AG20443 (cell line): ENCODE measurements around the gene CLASP1.
"Not testable (repeated sequence)": the region's sequence is repeated elsewhere in the genome, so short reads cannot be mapped to it uniquely, and the experiment has no call there.

Experiments
- DNase-seq: peaks from one replicate; pipeline ENCODE4 v3.0.0; 2012; ENCODE audit warnings: low spot score, mixed read lengths

Gene CLASP1

GRCh38 chr2:121649149-121649595 lies at the start of gene CLASP1:
Gene CLASP1, minus strand, starts transcription at chr2:121649462. Its CDS starts 43,567 bp downstream, at chr2:121605895.
- DNase-seq, result no peak

GRCh38 chr2:121698318-121698930 lies 49.2 kb upstream of the CLASP1 start:
- DNase-seq, result no peak

- DNase-seq, result no peak
Observed at GRCh38 chr2:121697108-121697631, 47.9 kb upstream of the CLASP1 start.

DNA sequence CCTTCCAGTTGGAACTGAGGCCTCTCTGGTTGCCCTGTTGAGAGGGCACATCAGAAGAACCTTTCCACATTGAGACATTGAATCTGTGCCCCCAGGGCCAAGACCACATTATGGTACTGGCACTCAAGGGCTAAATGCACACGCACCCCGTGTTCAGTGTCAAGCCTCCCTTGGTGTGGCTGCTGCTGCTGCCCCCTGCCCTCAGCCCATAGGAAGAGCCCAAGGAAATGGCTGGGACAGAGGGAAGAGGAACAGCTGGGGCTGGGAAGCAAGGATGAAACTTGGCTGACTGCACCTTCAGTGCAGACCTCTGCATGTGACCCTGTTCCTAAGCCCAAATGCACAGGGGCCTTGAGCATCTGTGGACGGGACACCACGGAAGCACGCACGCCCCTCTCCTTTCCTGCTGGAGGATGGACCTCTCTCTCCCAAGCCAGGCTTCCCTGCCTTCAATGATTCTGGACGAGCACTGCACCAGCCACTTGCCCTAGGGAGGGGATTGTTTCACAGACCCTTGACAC lies 47.2 kb upstream of the CLASP1 start:
- DNase-seq, result no peak

GRCh38 chr2:121695171-121695451 lies 45.8 kb upstream of the CLASP1 start:
- no peak for DNase-seq

DNA sequence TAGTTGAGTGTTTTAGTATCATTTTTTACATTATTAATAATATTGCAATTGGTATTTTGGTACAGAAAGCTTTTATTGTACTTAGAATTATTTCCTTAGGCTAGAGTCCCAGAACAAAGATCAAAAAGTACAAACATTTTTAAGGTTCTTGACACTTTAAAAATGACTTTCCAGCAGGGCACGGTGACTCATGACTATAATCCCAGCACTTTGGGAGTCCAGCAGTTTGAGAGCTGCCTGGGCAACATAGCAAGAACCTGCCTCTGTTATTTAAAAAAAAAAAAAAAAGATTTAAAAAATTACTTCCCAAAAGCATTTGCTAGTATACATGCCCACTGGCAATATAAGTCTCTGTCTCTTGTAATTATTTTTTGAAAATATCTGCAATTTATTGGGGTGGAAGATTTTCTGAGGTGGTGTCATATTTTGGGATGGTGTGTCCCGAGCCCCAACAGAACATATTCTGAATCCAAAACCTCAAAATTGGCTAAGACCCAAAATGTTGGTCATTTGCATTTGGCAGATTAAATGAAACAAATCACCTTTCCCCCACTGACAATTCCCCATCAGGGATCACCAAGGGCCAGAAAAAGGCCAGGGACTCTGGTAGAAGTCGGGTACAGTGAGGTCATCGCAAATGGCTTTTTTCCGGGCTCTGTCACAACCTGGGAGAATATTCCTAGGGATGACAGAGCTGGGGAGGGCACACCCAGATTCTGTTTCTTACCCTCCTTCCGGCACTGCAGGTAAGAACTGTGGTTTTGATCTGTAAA lies 45.3 kb upstream of the CLASP1 start:
- no peak for DNase-seq

- not testable (repeated sequence) for DNase-seq
Observed at GRCh38 chr2:121690572-121690971, 41.3 kb upstream of the CLASP1 start.

GRCh38 chr2:121690095-121690494 lies 40.8 kb upstream of the CLASP1 start:
- no peak for DNase-seq

- DNase-seq, result peak; percentile 71
Observed at GRCh38 chr2:121689356-121689755, 40.1 kb upstream of the CLASP1 start.

GRCh38 chr2:121688820-121689219 lies 39.6 kb upstream of the CLASP1 start:
- DNase-seq, result no peak

DNA sequence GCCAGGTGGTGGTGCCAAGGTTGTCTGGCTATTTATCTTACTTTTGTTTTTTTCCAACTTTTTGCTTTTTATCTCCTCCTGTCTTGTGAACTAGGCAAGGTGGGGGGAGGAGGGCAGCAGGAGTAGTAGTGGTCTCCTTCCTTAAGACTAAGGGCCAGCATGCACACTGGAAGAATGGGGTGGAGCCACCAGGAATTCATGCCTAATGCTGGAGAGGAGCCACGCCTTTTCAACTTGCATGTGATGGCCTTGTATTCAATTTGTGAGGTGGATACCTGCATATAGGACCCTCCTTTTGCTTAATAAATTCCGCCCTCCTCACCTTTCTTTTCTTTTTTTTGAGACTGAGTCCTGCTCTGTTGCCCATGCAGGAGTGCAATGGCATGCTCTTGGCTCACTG lies 37.6 kb upstream of the CLASP1 start:
- DNase-seq, result no peak

DNA sequence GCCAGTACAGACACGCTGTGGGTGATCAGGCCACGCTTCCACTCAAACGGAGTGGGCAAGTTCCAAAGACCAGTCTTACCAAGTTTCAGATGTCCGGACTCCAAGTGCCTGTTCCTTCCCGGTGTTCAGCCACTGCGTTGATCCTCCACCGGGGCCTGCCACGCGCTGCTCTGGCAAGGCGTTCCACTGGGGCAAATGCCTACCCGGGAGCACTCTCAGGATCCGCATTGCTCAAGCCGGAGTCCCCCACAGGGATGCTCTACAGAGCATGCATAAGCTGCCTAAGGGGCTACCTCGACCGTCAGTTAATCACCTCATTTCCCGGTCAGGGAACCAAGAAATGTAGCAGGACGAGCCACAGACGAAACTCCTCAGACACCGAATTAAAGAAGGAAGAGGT lies 37.0 kb upstream of the CLASP1 start:
- DNase-seq, result no peak

- no peak for DNase-seq
Observed at GRCh38 chr2:121682396-121683298, 33.4 kb upstream of the CLASP1 start.

- DNase-seq, result no peak
Observed at GRCh38 chr2:121677855-121678254, 28.6 kb upstream of the CLASP1 start.

GRCh38 chr2:121671621-121672020 lies 22.4 kb upstream of the CLASP1 start:
- not testable (repeated sequence) for DNase-seq

DNA sequence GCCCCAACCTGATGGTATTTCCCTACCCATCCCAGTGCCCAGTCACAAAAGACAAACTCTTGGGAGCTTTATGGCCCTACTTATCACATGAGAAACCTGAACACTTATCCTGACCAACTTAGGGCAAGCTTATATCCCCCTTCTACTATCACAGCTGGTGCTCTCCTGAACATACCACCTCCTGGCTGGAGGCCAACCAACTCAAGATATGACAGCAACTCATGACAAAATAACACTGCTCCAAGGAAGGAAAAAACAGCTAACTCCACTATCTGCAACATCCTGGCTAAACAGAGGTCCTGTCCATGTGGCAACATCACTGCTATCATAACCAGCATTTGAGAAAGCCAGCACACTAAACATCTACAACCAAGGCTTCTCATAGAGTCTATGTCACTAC lies 20.9 kb upstream of the CLASP1 start:
- DNase-seq, result no peak

DNA sequence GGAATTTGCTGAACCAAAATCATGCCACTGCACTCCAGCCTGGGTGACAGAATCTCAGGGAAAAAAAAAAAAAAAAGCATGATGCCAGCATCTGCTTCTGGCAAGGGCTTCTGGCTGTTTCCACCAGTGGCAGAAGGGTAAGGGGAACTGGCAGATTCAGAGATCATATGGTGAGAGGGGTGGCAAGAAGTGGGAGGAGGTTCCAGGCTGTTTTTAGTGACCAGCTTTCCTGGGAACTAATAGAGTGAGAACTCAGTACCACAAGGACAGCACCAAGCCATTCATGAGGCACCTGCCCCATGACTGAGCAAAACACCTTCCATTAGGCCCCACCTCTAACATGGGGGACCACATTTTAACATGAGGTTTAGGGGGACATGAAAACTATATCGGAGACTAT lies 18.4 kb upstream of the CLASP1 start:
- DNase-seq, result no peak

GRCh38 chr2:121666042-121666441 lies 16.8 kb upstream of the CLASP1 start:
- DNase-seq, result no peak

GRCh38 chr2:121665504-121665903 lies 16.2 kb upstream of the CLASP1 start:
- no peak for DNase-seq

- DNase-seq, result no peak
Observed at GRCh38 chr2:121664713-121665112, 15.5 kb upstream of the CLASP1 start.

DNA sequence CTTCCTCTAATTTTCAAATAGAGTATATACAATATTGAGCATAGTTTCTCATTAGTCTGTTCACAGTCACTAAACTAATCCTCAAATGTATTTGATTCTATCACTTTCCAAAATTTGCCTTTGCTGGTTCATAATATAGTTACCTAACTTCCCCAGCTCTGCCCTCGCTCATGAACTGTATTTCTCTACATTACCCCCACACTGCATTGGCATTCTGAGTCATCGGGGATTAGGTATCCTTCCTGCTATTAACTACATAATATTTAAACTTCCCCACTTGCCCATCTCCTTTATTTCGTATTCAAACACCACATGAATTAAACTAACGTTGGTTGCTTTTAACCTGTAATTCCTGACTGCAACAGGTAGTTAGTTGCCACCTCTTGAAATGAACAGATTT lies 14.8 kb upstream of the CLASP1 start:
- no peak for DNase-seq

DNA sequence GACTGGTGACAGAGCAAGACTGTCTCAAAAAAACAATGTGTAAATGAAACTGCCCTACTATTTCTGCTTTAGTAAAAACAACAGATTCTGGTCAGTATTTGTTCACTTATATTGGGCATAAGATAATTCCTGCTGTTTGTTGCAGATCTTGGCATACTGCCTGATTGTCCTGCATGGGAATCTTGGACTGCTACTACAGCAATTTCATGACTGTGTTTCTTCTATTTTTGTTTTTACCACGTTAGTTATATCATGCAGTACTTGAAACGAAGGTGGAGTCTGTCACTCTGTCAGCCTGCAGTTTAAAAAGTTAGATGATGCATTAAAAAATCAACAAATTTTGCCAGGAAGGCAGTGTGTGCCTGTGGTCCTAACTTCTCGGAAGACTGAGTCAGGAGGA lies 14.2 kb upstream of the CLASP1 start:
- no peak for DNase-seq
